ENCODE measurements around the gene MAP3K4.

MAP3K4 gene

GRCh38 chr6:161088676-161089328, 97.2 kb downstream of the MAP3K4 start:
- no peak overlapping the region for H3K4me3 ChIP-seq (ENCODE audit: low read depth, low read length)
- no peak for TF ChIP-seq CTCF (IDR thresholded peaks at IDR 0.05; ENCODE audit: low read depth, low read length)

- no peak overlapping the region for H3K4me3 ChIP-seq (ENCODE audit: low read depth, low read length)
- TF ChIP-seq CTCF (IDR thresholded peaks at IDR 0.05; ENCODE audit: low read depth, low read length): no peak
Observed at GRCh38 chr6:161091151-161091550, 99.6 kb downstream of the MAP3K4 start.

- no peak for TF ChIP-seq CTCF (IDR thresholded peaks at IDR 0.05; ENCODE audit: low read depth, low read length)
- no peak overlapping the region for H3K4me3 ChIP-seq (ENCODE audit: low read depth, low read length)
Observed at GRCh38 chr6:161091972-161092701, 100.6 kb downstream of the MAP3K4 start.

GRCh38 chr6:161094955-161095354, 103.4 kb downstream of the MAP3K4 start:
- TF ChIP-seq CTCF (IDR thresholded peaks at IDR 0.05; ENCODE audit: low read depth, low read length): no peak
- H3K4me3 ChIP-seq (ENCODE audit: low read depth, low read length): no peak overlapping the region

- H3K4me3 ChIP-seq (ENCODE audit: low read depth, low read length): no peak overlapping the region
- TF ChIP-seq CTCF (IDR thresholded peaks at IDR 0.05; ENCODE audit: low read depth, low read length): no peak
Observed at GRCh38 chr6:161095916-161096315, 104.3 kb downstream of the MAP3K4 start.

- H3K4me3 ChIP-seq (ENCODE audit: low read depth, low read length): no peak overlapping the region
- TF ChIP-seq CTCF (IDR thresholded peaks at IDR 0.05; ENCODE audit: low read depth, low read length): no peak
Observed at GRCh38 chr6:161100072-161100471, 108.5 kb downstream of the MAP3K4 start.

- 0 out of 2 replicates have a peak, but pooled peaks have one; percentile 22 for TF ChIP-seq CTCF (IDR thresholded peaks at IDR 0.05; ENCODE audit: low read depth, low read length)
- no peak overlapping the region for H3K4me3 ChIP-seq (ENCODE audit: low read depth, low read length)
Observed at GRCh38 chr6:161101517-161101916, 109.9 kb downstream of the MAP3K4 start.
